NCI-H1048 (cell line): ENCODE results near the gene ADM2.

Experiments
- DNase-seq: peaks from one replicate; lab custom pipeline; 2025; lab: John Stamatoyannopoulos, UW

ADM2 gene

DNA sequence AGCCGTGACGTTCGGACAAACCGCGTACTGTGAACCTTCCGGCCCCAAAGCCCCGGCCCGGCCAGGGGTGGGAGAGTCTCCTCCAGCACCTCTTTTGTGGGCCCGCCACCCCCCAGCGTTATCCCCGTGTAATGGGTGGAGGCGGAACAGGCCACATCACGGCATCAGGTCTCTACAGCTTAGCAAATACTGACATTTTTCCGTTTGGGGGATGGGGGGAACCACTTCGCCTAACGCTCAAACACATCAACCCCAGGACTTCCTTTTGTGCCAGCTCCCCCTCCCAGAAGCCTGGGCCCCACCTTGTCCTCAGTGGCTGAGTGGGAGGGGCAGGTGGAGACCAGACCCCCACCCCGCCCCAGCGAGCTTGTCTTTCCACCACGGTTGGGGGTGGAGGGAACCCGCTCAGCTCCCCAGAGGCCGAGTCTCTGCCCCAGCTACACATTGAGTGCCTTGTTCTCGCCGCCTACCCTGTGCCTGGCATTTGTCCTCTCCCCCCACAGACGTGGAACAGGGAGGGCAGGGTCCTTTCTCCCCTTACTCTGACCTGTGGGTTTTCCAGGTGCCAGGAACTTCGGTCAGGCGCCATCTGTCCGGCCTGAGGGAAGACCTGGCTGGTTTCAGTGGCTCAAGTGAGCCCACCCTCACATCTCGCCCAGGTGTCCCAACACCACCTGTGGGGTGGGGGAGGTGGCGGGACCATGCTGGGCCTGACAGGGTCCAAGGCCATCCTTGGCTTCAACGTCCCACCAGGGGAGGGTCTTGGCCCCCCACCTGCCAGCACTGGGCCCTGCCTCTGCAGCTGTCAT, 36.1 kb upstream of the ADM2 start:
- no peak for DNase-seq

DNA sequence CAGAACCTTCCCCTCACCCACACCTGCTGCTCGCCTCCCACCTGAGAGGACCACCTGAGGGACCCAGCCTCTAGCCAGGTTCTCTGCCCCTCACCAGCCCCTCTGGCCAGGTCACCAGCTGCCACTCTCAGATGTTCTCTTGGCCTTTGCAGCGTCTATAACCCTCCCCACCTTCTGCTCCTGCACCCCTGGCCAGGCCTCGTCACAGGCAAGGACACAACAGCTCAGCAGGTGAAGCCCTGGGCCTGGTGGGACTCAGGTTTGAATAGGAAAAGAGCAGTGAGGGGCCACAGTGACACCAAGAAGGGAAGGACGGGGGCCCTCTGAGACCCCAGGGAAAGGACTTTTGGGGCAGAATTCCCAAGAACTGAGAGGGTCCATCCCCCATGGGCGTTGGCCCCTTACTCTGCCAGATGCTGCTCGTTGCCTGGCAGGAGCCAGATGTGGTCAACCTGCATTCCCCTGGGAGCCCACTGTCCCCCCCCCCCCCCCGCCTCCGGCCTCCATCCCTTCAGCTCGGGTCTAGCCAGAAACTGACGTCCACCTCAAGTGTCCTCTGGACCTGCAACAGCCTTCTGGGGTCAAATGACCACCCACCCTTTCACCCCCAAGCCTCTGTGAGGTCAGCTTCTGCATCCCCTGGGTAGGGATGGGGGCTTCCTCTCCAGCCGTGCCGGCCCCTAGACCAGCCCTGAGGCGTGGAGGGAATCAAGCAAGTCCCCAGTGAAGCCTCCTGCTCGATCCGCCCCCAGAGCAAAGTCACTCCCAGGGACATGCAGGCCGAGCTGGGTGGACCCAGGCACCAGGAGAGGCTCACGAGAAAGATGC, 35.2 kb upstream of the ADM2 start:
- no peak for DNase-seq

GRCh38 chr22:50446708-50447575, 34.4 kb upstream of the ADM2 start:
- no peak for DNase-seq

- DNase-seq = no peak
Observed at GRCh38 chr22:50447576-50448551, 33.5 kb upstream of the ADM2 start.

- DNase-seq = no peak
Observed at GRCh38 chr22:50452649-50453048, 28.7 kb upstream of the ADM2 start.

GRCh38 chr22:50454556-50455075, 26.7 kb upstream of the ADM2 start:
- DNase-seq = no peak

DNA sequence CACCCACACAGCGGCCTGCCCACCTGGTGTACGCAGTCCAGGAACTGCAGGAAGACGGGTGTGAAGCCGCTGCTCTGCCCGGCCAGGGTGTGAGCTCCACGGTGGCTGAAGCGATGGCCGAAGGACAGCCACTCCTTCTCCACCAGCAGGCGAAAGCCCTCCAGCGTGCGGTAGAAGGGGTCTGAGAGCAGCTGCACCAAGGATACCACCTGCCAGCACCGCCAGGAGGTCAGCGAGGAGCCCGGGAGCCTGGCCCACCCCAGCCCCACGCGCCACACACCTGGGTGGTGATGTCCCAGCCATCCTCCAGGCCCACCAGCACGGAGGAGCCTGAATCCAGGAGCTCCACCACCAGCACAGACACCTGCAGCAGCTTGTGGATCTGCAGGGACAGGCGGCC, 26.1 kb upstream of the ADM2 start:
- no peak for DNase-seq

GRCh38 chr22:50456026-50456425, 25.3 kb upstream of the ADM2 start:
- DNase-seq = no peak

GRCh38 chr22:50456466-50457234, 24.7 kb upstream of the ADM2 start:
- DNase-seq = no peak

DNA sequence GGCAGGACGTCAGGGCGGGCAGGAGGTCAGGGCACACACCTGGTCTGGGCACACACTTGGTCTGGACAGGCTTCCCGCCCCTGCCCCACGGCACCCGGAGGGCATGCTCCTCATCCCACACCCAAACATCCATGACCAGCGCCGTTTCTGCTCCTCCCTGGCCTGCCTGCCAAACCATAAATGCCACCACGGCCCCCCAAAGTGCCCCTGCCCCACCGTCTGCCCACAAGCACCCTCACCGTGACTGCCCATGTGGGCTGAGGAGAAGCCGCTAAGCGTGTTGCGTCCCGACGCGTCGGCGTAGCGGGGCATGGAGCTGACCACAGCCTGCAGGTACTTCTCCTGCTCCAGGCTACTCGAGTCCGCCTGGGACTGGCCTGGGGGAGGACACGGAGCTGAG, 22.3 kb upstream of the ADM2 start:
- DNase-seq = no peak

DNA sequence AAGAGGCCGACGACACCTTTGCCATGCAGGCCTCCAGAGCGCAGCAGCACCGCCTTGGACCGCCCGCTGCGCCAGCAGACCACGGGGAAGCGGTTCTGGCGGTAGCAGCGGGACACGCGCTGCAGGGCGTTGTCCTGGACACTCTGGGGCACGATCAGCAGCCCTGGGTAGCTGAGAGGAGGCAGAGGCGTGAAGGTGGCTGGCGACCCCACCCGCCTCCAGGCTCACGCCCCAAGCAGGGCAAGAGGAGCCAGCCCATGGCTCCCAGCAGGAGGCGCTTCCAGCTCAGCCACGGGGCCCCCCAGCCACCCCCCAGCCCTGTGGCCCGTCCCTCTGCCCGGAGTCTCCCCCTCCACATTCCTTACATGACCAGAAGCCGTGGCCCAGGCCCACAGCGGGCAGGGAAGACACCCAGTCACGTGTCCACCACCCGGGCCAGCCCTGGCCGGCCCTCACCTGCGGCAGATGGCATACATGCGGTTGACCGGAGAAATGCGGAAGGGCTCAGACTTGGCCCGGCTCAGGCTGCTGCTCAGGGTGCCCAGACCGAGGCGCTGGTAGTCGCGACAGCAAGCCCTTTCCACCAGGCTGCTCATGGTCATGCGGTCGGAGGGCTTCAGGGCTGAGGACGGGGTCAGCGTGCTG, 21.7 kb upstream of the ADM2 start:
- DNase-seq = no peak

- no peak for DNase-seq
Observed at GRCh38 chr22:50460938-50461337, 20.4 kb upstream of the ADM2 start.

DNA sequence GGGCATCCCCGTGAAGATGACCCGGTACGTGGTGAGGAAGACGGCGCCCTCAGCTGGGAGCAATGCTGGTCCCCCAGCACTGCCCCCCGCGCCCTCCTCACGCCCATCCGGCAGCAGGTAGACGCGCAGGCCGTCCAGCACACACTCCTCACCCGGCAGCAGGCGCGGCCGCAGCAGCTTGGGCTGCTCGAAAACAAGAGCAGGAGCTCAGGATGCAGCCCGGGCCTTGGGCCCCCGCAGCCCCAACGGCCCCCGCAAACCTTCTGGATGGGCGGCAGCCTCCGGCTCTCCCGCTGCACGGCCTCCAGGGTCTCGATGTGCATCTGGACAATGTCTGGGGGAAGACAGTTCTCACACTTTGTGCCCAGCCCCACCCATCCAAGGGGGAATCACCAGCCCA, 19.8 kb upstream of the ADM2 start:
- no peak for DNase-seq

- no peak for DNase-seq
Observed at GRCh38 chr22:50461979-50462540, 19.3 kb upstream of the ADM2 start.

- DNase-seq = no peak
Observed at GRCh38 chr22:50463188-50463900, 18.0 kb upstream of the ADM2 start.

GRCh38 chr22:50464451-50464850, 16.9 kb upstream of the ADM2 start:
- no peak for DNase-seq

DNA sequence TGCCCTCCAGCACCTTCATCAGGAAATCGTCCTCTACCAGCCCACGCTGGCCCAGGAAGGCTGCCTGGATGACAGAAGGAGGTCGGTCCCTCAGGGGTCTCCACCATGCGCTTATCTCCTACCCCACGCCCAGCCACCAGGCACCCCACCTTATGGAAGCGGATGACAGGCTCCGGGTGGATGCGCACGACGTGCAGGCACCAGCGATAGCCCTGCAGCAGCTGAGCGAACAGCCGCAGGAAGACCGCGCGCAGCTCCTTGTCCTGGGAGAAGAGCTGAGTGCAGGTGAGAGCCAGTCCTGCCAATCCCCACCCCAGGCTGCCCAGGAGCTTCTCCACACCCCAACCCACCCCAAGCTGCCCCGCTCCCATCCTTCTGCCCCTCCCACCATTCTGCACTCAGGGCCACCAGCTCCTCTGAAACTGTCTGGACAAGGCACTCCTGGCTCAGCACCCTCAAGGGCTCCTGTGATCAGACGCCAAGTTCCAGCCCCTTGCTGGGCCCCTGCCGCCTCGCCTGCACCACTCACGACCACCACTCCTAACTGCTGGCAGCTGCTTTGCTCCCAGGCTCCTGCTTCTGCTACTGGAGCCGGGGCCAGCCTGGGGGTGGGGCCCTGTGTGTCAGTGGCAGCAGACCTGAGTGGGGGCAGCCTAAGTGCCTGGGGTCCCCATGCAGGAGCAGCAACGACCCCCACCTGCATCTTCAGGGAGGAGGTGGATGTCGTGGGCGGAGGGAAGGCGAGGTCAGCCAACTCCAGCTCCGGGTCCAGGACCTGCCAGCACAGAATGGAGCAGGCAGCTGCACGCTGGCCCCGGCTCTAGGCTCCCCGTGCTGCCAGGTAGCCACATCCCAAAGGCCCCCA, 16.0 kb upstream of the ADM2 start:
- no peak for DNase-seq

- DNase-seq = no peak
Observed at GRCh38 chr22:50467341-50467740, 14.0 kb upstream of the ADM2 start.
